Measurements from ENCODE around the gene ZBTB3. TPM values are rescaled to one million over a fixed set of nuclear protein-coding genes. Genes with fewer than 3 reads are reported as not detected.

Gene ZBTB3
- total RNA-seq, 1 experiment from 2014 or later: 82.3 TPM

- ChIA-PET CTCF (interaction anchor here (1.0 to 4.1 kb wide), 2 partner anchors 14 to 57 kb away, joined by 3 to 14 read pairs; partner anchors contain the start of genes HNRNPUL2 and TAF6L), POLR2A (no interaction called here)
- H3K4me1 Mint-ChIP-seq: peaks cover 40% of the 10 kb centered on the region
- ATAC-seq (no peak), DNase-seq (ENCODE audit: low spot score) (no peak)
- no peaks in the 10 kb centered on the region for H3K27me3 Mint-ChIP-seq (ENCODE audit: low read depth)
- H3K36me3 Mint-ChIP-seq: peaks cover 70% of the 10 kb centered on the region
- no peak for TF ChIP-seq FOXP1 (CRISPR knock-in tag; IDR thresholded peaks at IDR 0.05; ENCODE audit: borderline replicate concordance)
- no peak for TF ChIP-seq NR3C1 (CRISPR knock-in tag; conservative IDR thresholded peaks at IDR 0.05; ENCODE audit: low read depth)
- TF ChIP-seq PREB (CRISPR knock-in tag; IDR thresholded peaks at IDR 0.05; ENCODE audit: borderline replicate concordance): no peak
- TF ChIP-seq CREB1 (CRISPR knock-in tag; IDR thresholded peaks at IDR 0.05): no peak
- no peak for TF ChIP-seq ZNF281 (CRISPR knock-in tag; IDR thresholded peaks at IDR 0.05)
- TF ChIP-seq IRF1 (CRISPR knock-in tag; IDR thresholded peaks at IDR 0.05): no peak
- TF ChIP-seq CTCF (IDR thresholded peaks at IDR 0.05): no peak
- TF ChIP-seq E2F4 (CRISPR knock-in tag; IDR thresholded peaks at IDR 0.05; ENCODE audit: borderline replicate concordance, low read depth): no peak
- no peak for TF ChIP-seq GTF2I (CRISPR knock-in tag; conservative IDR thresholded peaks at IDR 0.05)
- TF ChIP-seq EMX1 (CRISPR knock-in tag; IDR thresholded peaks at IDR 0.05): no peak
- no peak for TF ChIP-seq E2F5 (CRISPR knock-in tag; IDR thresholded peaks at IDR 0.05)
- TF ChIP-seq ESRRA (CRISPR knock-in tag; IDR thresholded peaks at IDR 0.05; ENCODE audit: borderline replicate concordance): no peak
- no peak overlapping the region for H3K4me3 Mint-ChIP-seq
- no peaks in the 10 kb centered on the region for H3K9me3 Mint-ChIP-seq
- H3K27ac Mint-ChIP-seq: peak overlapping the region; percentile 79
These were observed 40.6 kb downstream of the ZBTB3 start for GRCh38 chr11:62713343-62713742.

GRCh38 chr11:62712861-62713260 lies 41.1 kb downstream of the ZBTB3 start:
- peaks cover 65% of the 10 kb centered on the region for H3K36me3 Mint-ChIP-seq
- DNase-seq (ENCODE audit: low spot score) (no peak), ATAC-seq (no peak)
- peaks cover 44% of the 10 kb centered on the region for H3K4me1 Mint-ChIP-seq
- no peak for TF ChIP-seq FOXK1 (CRISPR knock-in tag; IDR thresholded peaks at IDR 0.05)
- no peak for TF ChIP-seq ZNF281 (CRISPR knock-in tag; IDR thresholded peaks at IDR 0.05)
- no peak for TF ChIP-seq RORB (CRISPR knock-in tag; IDR thresholded peaks at IDR 0.05)
- TF ChIP-seq SMAD3 (CRISPR knock-in tag; IDR thresholded peaks at IDR 0.05; ENCODE audit: borderline replicate concordance): no peak
- no peak for TF ChIP-seq ZNF416 (CRISPR knock-in tag; IDR thresholded peaks at IDR 0.05)
- no peaks in the 10 kb centered on the region for H3K9me3 Mint-ChIP-seq
- H3K27ac Mint-ChIP-seq: no peak overlapping the region
- no peak overlapping the region for H3K4me3 Mint-ChIP-seq
- H3K27me3 Mint-ChIP-seq (ENCODE audit: low read depth): no peaks in the 10 kb centered on the region
- POLR2A ChIA-PET: no interaction called here
- CTCF ChIA-PET: interaction anchor here (1.0 kb wide), 1 partner anchor 14 kb away, joined by 3 read pairs; the partner anchor contains the start of gene HNRNPUL2

Data from WTC11 (cell line).